T-helper 1 cell (primary cell): ENCODE data around the gene ATP11A.
"Not testable (repeated sequence)": the region's sequence is repeated elsewhere in the genome, so short reads cannot be mapped to it uniquely, and the experiment has no call there.

ENCODE experiments used
- DNase-seq, 5 donors: peaks; one replicate each; pipeline ENCODE4 v3.0.0-alpha.2; 2012 to 2020

The ATP11A gene

DNA sequence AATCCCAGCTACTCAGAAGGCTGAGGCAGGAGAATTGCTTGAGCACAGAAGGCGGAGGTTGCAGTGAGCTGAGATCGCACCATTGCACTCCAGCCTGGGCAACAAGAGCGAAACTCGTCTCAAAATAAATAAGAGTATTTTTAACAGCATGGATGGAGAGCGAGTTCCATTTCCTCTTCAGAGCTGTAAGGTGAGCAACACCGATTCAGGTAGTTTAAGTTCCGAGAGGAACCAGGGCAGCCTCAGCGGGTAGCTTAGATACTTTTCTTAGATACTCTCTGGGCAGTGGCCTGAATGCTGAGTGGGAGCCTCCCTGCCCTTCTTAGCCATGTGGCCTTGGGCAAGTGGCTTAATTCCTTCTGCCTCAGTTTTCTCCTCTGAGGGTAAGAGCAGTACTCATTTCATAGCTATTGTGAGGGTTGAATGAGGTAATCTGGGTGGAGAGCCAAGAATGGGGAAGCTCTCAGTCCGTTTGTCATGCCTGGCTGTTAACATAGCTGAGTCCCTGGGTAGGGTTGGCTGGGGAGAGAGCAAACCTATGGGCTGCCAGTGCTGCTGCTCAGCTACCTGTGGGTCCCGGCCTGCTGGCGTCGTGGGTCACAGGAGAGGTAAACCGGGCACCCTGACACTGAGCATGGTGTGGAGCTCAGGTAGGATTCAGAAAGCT is 4.1 kb downstream of the ATP11A start:
- no peak for DNase-seq

DNA sequence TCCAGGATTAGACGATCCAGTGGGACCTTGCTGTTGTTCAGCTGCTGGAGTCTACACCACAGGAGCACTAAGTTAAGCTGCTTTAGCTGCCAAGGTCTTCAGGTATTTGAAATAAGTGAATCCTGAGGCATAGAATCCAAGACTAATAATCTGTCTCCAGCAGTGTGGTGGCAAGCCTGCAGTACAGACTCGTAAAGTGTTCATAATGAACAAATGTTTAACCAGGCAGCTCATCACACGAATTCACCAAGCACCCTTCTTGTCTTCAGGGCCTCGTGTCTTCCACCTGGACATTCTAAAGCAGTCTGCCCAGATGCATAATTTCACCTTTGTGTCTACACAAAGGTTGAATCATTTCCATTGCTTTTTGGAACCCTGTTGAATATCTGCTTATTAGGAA is 5.3 kb downstream of the ATP11A start:
- no peak for DNase-seq

DNA sequence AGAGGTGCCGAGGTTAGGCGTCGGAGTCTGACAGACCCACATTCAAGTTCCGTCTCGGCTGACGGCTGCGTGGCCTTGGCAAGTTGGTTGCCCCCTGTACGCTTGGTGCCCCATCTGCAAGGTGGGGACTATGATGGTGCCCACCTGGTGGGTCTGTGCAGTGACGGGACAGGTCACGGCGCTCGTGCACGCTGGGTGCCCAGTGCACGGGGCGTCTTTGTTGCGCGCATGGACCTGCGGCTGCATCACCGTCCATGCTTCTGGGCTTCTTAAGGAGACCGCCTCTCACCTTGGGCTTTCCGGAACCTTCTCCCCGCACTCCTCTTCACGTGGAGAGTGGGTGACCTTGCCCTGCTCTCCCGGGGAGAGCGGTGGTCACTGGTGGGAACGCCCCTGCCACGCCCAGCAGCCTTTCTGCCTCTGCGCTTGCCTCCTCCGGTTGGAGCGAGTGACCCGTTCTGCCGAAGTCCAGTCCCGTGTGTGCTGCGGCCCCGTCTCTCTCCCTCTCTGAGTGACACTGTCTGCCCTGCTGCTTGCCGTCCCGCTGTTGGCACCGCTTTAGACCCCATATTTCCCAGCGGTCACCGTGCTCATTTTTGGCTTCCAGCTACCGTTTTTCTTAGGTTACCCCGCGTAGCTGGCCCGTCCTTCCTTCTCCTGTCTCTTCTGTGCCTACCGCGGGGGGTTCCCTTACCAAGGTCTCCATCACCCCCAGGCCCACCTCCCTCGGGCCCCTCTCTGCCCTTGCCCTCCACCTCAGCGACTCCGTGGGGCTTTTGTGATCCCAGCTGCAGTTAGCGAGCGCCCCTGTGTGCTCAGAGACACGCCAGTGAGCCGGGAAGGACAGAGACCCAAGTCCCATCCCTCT is 6.4 kb downstream of the ATP11A start:
- no peak for DNase-seq

DNA sequence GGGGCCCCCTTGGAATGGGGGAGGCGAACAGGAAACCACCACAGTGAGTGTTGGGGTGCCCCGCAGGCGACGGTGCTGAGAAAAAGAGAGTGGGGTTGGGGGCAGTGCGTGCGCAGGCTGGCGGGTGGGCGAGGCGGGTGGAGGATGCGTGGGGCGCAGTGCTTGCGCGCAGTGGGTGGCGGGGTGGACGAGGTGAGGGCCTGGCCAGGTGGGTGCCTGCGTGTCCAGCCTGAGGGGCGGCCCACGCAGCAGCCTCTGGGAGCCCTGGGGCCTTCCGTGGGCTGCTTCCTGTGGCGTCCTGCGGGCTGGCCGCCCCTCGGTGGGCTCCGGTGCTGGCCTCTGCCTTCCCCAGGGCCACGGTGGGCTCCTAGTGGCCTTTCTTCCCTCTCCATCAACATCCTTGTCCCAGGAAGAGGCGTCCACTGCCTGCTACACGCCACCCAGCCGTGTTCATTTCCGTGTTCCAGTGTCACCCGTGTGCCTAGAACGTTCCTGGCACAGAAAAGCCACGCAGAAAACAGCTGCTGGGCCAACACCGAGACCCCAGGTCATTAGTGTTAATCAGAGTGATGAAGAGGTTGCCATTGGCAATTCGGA is 7.1 kb downstream of the ATP11A start:
- DNase-seq, result no peak

DNA sequence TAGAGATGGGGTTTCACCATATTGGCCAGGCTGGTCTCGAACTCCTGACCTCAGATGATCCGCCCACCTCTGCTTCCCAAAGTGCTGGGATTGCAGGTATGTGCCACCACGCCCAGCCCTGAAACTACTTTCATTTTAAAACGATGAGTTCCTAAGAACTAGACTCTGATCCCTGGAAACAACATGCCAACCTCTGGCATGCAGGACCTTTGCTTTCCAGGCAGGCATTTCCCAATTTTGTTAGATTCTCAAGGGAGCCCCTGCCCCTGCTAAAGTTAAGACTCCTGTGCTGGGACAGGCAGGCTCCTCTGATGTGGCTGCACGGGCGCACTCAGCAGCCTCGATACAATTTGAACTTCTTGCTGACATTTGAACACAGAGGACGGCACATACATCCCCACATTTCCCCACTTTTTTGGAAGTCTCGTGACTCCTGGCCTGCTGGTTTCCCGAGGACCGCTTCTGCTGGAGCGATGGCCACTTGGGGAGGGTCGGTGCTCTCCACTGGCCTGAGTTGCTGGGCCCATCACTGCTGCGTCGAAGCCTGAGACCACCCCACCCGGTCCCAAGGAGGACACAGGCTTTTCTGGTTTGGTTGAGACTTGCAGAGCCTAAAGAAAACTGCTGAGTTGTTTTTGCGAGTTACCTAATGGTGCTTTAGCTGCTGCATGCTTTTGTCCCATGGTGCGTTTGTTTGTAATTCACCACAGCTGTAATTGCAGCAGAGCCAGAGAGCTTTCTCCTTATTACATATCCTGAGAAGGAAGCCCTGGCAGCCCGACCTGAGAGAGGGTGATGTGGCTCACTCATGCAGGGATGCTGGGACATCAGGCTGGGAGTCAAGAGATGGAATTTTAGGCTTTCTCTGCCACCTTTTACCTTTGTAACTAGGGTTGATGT is 8.2 kb downstream of the ATP11A start:
- no peak for DNase-seq

DNA sequence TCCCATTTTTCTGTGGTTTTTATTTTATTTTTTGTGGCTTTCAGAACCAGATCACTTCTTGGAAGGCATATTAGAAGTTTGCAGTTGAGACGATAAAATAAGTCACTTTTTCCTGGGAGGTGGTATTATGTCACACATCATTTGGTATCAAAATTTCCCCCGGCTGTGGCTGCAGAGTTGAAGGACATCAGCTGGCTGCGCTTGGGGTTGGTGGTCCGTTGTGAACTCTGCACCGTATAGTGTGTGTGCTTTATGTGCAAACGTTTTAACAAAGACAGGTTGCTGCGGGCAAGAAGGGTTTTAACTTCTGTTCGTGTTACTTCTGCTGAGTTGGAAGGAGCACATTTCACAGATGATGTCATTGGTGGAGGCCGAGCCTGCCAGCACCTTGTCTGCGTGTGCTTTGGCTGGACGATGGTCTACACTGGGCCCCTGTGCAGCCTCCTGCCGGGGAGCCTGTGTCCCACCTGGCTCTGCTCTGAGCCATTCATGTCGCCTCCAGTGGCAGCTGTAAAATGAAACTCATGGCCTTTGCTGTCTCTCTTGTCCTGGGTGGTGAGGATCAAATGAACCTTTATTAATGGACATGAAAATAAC is 9.6 kb downstream of the ATP11A start:
- DNase-seq, result no peak

DNA sequence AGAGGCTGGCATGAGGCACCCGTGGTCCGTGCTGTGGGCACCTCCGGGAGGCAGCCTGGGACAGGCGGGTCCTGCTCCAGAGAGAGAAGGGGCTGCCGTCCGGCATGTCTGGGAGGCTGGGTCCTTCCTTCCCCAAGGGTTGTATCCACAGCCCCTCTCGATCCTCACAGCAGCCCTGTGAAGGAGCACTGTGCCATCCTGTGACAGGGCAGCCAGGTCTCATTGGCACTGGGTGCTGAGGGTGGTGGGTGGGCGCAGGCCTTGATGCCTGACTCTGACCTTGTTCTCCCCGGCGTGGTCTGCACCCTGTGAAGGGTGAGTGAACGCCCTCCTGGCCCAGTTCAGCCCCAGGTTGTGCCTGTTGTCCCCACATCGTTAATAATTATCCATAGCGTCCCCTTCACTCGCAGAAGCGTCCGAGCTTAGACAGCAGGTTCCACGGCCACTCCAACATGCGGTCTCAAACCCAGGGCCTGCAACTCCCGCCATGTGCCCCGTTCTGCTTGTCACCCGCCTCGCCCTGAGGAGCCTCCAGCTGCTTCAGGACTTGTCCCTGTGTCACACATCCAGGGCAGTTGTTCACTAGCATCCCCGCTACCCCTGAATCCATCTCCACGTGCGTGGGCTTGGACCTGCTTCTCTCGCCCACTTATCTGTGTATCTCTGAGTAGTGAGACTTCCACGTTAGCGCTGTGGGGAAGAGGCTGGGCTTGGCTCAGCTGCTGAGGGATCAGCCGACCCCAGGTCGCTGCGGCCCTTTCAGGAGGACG is 10.6 kb downstream of the ATP11A start:
- DNase-seq, result no peak

DNA sequence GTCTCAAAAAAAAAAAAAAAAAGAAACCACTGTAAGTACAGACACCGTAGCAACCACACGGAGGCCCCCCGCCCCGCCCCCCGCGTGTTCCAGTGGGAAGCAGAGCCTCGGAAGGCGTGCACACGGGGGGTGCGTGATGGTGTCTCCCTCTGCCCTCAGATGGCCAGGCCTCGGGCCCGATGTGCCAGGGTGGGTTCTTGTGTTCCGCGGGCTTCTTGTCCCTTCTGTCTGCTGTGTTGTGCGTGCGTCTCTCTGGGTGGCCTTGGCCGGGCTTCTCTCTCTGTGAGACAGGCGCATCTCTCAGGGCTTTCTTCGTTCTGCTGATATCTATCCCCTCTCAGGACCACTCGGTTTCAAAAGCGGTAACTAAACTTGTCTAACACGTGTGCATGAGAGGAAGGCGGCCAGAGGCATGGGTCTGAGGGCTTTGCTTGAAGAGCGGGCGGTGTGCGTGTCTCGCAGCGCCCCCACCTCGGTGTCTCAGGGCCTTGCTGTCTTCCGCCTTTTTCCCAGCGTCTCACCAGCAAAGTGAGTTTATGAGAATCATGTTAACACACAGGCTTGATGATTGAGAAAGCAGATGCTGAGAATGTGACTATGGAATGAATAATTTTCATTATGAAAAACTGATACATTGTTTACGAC is 12.6 kb downstream of the ATP11A start:
- no peak for DNase-seq

DNA sequence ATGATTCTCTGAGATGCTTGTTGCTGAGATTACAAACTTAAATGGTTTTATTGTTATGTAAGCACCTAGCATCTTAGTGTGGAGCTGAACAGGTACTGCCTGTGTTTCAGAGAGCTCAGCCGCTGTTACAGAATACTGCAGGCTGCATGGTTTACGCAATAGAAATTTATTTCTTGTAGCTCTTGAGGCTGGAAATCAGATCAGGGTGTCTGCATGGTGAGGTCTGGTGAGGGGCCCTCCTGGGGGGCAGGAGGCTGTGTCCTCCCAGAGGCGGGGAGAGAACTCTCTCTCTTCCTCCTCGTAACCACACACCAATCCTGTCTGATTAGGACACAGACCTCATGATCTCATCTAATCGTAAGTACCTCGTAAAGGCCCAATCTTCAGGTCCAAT is 13.1 kb downstream of the ATP11A start:
- DNase-seq, result no peak

DNA sequence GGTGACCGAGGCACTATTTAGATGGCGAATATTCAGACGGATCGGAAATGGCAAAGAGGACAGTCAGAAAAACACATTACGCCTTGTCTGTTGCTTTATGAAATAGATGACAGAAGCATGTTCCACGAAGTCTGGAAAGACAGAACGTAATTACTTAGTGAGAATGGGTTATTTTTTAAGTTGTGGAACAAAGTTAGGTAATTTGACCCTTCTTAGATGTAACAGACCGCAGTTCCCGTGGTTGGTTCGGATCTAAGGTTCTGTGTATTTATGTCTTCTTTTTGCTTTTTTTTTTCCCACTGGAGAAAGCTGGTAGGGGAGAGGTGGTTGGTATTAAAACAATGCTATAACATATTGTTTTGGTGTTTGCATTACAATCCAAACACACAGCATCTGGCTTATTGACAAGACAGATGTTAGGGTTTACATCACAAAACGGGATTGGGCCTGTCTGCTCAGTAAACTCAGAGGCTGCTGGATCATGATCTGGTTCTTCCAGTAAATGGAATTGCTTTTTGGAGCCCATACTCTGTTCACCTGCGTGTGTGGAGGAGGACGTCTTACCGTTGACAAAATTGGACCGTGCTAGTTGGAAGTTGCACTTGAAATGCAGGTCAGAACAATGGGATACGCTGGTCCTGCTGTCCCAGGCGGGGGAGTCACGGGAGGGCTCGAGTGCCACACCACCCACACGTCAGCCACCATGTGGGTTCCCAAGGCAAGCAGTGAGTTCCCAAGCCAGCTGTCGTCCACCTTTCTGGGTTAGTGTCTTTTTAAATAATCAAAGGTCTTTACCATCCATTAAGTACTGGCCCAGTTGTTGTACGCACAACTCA is 13.8 kb downstream of the ATP11A start:
- DNase-seq, result no peak

DNA sequence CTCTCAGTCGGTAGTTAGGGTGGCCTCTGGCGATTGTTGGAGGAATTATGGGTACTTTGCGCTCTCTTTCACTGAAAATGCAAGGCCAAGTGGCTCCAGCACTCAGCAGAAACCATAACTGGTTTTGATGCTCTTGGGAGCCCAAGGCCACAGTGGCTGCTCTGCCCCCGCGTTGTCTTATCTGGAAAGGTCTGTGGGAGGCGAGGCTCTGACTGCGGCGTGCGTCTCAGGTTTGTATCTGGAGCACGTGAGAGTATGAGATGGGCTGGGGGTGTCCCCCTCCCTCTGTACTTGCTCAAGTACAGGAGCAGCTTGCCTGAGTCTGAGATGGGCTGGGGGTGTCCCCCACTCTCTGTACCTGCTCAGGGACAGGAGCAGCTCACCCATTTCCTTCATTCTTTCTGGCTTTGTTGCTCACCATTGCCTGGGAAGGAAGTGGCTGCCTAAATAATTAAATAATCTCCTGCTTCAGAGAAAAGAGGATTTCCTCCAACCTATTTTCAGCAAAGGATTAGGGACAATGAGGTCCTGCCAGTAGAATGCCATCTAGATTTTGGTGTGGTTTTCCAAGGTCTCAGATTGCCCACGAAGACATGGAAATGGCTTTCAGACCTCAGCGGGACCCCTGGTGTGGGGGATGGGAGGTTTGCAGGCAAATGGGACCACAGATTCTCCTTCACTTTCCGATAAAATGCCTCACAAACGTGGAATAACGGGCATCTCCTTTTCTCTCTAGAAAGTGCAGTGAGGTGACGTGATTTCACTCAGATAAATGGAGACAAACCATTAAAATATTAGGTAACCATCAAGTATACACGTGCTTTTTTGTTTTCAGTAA is 14.7 kb downstream of the ATP11A start:
- DNase-seq, result no peak

DNA sequence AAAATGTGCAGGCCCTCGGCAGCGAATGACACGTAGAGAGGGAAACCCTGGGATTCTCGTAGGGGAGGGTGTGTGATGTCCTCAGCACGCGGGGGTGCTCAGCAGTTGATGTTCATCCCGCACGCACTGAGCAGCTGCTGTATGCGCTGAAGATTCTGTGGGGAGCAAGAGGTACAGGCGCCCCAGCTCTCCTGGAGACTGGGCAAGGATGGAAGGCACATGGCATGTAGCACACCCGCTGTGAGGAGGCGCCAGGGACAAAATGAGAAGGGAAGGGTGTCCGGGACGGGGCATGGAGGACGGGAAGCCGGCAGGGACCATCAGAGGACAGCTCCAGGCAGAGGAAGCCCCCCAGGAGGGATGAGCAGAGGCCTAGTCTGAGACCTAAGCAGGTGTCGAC is 15.4 kb downstream of the ATP11A start:
- no peak for DNase-seq

DNA sequence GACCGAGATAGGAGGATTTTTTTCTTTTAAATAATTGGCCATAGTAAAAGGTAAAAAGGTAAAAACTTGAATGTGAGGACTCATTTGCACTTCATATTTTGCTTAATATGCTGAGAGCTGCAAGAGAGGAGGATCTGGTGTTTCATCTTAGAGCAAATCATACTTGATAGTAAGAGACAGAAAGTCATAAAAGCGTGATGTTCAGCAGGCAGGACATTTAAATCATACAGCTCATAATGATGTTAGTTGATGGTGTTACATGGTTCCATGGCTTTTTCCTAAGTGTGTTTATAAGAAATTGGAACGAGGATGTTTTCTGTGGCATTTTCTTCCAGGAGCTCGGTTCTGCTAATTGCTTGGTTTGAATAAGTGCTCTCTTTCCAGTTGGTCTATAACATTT is 16.3 kb downstream of the ATP11A start:
- DNase-seq, result no peak

DNA sequence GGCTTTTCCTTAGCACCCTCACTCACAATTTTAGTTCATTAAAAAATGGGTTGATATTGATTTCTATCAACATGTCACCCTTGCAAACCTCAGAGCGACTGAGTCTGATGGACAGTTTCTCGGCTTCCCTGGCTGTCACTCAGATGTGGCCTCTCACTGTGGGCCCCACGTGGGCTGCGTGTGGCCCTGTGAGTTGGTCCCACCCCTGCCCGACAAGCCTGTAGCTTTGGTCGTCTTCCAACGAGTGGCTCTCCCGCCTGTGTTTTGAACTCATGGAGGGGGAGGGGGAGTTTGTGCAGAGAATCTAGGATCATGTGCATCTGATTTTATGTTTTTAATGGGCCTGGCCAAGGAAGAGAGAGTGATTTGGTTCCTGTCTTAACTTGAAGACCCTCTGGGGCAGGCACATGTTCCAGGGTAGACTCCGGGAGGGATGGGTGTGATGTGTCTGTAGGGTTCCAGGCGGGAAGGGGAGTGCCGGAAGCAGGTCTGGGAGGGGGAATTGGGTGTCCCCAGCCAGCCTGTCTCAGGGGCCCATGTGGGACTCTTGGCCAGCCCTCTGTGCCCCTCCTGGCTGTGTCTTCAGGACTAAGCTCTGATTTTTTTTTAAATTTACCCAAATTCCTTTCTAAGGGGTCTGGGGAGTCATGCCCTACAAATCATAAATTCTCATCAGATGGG is 18.9 kb downstream of the ATP11A start:
- no peak for DNase-seq

DNA sequence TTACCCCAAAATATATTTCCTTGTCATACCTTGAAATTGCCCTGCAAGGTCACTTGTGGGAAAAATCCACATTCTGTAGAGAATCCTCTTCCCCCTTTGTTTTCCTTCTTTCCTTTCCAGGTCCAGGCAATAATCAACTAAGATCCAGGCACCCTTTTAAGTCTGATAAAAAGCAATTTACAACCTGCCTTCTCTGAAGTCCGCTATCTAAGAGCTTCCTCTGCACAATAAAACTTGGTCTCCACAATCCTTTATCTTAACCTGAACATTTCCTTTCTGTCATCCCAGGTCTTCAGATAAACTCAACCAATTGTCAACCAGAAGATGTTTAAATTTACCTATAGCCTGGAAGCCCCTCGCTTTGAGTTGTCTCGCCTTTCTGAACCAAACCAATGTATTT is 19.5 kb downstream of the ATP11A start:
- not testable (repeated sequence) for DNase-seq

DNA sequence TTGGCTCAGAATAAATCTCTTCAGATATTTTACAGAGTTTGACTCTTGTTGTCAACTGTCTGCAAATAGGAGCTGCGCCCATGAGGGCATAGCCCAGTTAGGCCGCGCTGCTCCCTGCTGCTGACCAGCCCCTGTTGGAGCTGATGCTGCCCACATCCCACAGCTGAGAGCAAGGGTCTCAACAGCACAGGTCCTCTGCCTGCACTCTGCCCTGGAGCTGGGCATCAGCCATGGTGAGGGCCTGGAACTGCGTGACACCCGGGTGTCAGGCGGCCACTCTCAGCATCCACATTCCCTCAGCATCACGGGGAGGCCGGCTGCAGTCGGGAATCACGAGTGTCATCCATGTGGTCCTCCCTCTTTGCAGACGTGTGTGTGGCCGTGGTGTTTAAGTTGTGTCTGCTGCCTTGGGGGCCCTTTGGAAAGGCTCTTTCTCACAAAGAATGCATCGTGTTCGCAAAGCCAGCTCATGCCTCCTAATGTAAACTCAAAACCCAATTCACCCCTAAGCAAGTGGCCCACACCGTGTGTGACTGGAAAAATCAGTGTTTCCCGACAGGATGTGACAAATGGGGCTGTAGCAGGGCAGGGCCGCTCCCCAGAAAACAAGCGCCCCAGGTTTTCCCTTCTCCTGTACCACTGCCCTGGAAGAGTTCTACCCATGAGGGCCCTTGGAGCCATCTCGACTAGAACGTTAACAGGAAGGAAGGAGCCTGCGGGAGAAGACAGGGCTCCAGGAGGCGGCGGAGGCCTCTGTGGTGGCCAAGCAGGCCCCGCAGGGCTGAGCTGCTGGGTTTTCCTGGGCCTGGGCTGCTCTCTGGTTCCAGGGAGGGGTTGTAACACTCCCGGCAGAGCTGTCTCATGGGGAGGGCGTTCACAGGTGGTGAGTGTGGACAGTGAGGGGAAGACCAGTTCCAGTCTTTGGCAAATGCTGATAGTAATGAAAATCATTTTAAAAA is 20.3 kb downstream of the ATP11A start:
- no peak for DNase-seq

DNA sequence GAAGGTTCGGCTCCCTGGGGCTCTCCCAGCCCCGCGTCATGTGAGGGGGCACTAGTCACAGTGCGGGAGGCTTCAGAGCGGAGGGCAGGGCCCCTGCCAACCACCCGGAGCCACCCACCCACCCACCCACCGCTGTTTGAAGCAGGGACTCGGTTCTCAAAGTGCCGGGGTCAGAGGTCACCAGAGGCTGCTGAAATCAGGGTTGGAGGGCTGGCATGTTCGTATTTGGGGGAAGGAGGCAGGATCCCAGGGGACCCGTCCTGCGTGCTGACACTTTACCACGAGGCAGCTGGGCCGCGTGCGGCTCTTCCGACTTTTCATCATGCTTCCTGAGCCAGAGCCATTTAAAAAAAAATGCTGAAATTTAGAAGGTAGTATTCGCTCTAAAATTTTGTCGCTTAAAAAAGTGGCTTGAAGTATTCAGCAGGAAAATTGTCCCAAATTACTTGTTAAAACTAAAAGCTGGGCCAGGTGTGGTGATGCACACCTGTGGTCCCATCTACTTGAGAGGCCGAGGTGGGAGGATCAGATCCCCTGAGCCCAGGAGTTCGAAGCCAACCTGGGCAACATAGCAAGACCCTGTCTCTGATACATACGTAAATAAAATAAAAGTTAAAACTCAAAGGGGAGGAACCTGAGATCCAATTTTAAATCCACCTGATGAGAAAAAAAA is 21.2 kb downstream of the ATP11A start:
- DNase-seq, result no peak
